Stomach (tissue), 4 donors: ENCODE measurements around the gene NTRK2.

Source experiments
- EP300 ChIP-seq: sonication (generic); formaldehyde crosslinking; IDR thresholded peaks from one replicate; pipeline ENCODE4 v1.6.1; 2017; ENCODE audit warnings: antibody characterized with exemption
- POLR2A ChIP-seq, 4 donors: fragments of 450-650 bp; IDR thresholded peaks; one replicate each; pipeline ENCODE4 v1.6.1; 2016; ENCODE audit warnings: antibody characterized with exemption in 4 of 4, control low read depth in 2 of 4, mild to moderate bottlenecking in 1 of 4, moderate library complexity in 1 of 4
- POLR2AphosphoS5 ChIP-seq, 3 donors: sonication (generic); formaldehyde crosslinking; IDR thresholded peaks; one replicate each; pipeline ENCODE4 v1.6.1; 2016; ENCODE audit warnings: antibody characterized with exemption in 3 of 3
- TF ChIP-seq, protein P1 (sequence below), 7 experiments: fragments of 450-650 bp in 4 of 7; fragments of 200-600 bp in 3 of 7; sonication (generic) in 3 of 7; IDR thresholded peaks; one replicate each; pipeline ENCODE4 v1.5.1; 2016 to 2019; ENCODE audit warnings: antibody characterized with exemption in 7 of 7, control low read depth in 2 of 7, mild to moderate bottlenecking in 1 of 7

DNA sequence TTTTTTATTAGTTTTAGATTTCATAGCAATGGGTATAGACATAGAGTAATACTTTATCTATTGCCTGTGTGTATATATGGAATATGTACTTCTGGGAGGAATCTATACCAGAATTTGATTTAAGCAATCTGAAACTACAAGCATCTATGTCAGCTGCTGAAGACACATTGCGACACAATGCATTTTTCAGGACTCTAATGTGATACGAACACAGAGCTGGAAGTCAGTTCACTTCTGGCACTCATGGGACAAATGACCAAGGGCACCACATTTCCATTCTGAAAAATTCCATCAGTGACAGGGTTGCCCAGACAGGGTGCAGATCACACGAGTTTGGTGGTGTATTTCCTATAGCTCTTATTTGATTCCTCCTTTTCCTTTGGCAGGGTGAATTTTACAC is 259.5 kb downstream of the NTRK2 start:
- TF ChIP-seq POLR2A (IDR thresholded peaks at IDR 0.05) = no peak
- TF ChIP-seq, protein P1, sequence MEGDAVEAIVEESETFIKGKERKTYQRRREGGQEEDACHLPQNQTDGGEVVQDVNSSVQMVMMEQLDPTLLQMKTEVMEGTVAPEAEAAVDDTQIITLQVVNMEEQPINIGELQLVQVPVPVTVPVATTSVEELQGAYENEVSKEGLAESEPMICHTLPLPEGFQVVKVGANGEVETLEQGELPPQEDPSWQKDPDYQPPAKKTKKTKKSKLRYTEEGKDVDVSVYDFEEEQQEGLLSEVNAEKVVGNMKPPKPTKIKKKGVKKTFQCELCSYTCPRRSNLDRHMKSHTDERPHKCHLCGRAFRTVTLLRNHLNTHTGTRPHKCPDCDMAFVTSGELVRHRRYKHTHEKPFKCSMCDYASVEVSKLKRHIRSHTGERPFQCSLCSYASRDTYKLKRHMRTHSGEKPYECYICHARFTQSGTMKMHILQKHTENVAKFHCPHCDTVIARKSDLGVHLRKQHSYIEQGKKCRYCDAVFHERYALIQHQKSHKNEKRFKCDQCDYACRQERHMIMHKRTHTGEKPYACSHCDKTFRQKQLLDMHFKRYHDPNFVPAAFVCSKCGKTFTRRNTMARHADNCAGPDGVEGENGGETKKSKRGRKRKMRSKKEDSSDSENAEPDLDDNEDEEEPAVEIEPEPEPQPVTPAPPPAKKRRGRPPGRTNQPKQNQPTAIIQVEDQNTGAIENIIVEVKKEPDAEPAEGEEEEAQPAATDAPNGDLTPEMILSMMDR (IDR thresholded peaks at IDR 0.05) = no peak
- no peak for TF ChIP-seq POLR2AphosphoS5 (IDR thresholded peaks at IDR 0.05)
- no peak for TF ChIP-seq EP300
